Smooth muscle cell (in vitro differentiated cells): Measurements from ENCODE around the gene HMGA1. TPM values are rescaled to one million over a fixed set of nuclear protein-coding genes. Genes with fewer than 3 reads are reported as not detected.

Experiments used
- DNase-seq: peaks from one replicate; lab custom pipeline; 2025; ENCODE audit not compliant: unreplicated experiment; lab: John Stamatoyannopoulos, UW
- H2AFZ ChIP-seq: fragments of 200-600 bp; sonication (generic); 2 replicates; pipeline ENCODE4 v1.6.0; 2016; ENCODE audit warnings: antibody characterized with exemption, low read depth, mild to moderate bottlenecking
- H3F3A ChIP-seq: fragments of 200-600 bp; sonication (generic); 2 replicates; pipeline ENCODE4 v1.6.0; 2017; ENCODE audit warnings: antibody characterized with exemption, low read depth
- H3K27ac ChIP-seq: fragments of 200-600 bp; sonication (generic); 2 replicates; pipeline ENCODE4 v1.5.1; 2016; ENCODE audit warnings: low read depth, mild to moderate bottlenecking
- H3K27me3 ChIP-seq: fragments of 200-600 bp; sonication (generic); 2 replicates; pipeline ENCODE4 v1.6.1; 2016; ENCODE audit warnings: low read depth, mild to moderate bottlenecking
- H3K36me3 ChIP-seq: fragments of 200-600 bp; sonication (generic); 2 replicates; pipeline ENCODE4 v1.5.1; 2016; ENCODE audit warnings: low read depth
- H3K4me1 ChIP-seq: fragments of 200-600 bp; sonication (generic); 2 replicates; pipeline ENCODE4 v1.5.1; 2016; ENCODE audit warnings: low read depth
- H3K4me2 ChIP-seq: fragments of 200-600 bp; sonication (generic); 2 replicates; pipeline ENCODE4 v1.6.0; 2016; ENCODE audit warnings: mild to moderate bottlenecking
- H3K4me3 ChIP-seq: fragments of 200-600 bp; sonication (generic); 2 replicates; pipeline ENCODE4 v1.5.1; 2016; ENCODE audit warnings: mild to moderate bottlenecking
- H3K79me2 ChIP-seq: fragments of 200-600 bp; sonication (generic); 2 replicates; pipeline ENCODE4 v1.6.0; 2016; ENCODE audit warnings: low read depth, mild to moderate bottlenecking
- H3K9ac ChIP-seq: fragments of 200-600 bp; sonication (generic); 2 replicates; pipeline ENCODE4 v1.6.0; 2016; ENCODE audit warnings: low read depth
- H3K9me3 ChIP-seq: fragments of 200-600 bp; sonication (generic); replicated peaks from 2 replicates; pipeline ENCODE4 v1.5.1; 2016; ENCODE audit warnings: low read depth
- H4K20me1 ChIP-seq: fragments of 200-600 bp; sonication (generic); 2 replicates; pipeline ENCODE4 v1.6.0; 2016; ENCODE audit warnings: low read depth
- CTCF ChIP-seq: fragments of 200-600 bp; sonication (generic); IDR thresholded peaks from 2 replicates; pipeline ENCODE4 v1.5.1; 2017; ENCODE audit warnings: borderline replicate concordance, mild to moderate bottlenecking, antibody characterized with exemption; ENCODE audit not compliant: insufficient read depth, poor library complexity, severe bottlenecking
- whole genome bisulfite sequencing: methylation state at CpG from one replicate; pipeline ENCODE4 v1.1.7; 2016; ENCODE audit warnings: low lambda C conversion rate; 5-methylcytosine and 5-hydroxymethylcytosine counted together
- polyA plus RNA-seq: library from polyadenylated mRNA; unstranded; fragments of >200 nt; fragmentation: Nextera tagmentation; extraction: Ambion mirVana; gene quantifications from 2 replicates; pipeline ENCODE4 v1.2.1, GENCODE V29; 2016
- total RNA-seq: library from RNA; depleted of rRNA; stranded (reverse); fragments of >200 nt; gene quantifications from 2 replicates; pipeline ENCODE4 v1.2.3, GENCODE V29; 2014

The HMGA1 gene
- 35.2 and 41.8 TPM in 2 replicates for total RNA-seq
- polyA plus RNA-seq = 69.9 and 105 TPM in 2 replicates

GRCh38 chr6:34236443-34237315, at the start of gene HMGA1:
Gene HMGA1, plus strand, starts transcription at chr6:34236873. Its CDS starts 3,908 bp downstream, at chr6:34240781.
- peak within 1 kb of the TSS; percentile 77 for H3K27ac ChIP-seq
- peaks cover 7% of the 10 kb centered on the region for H3K79me2 ChIP-seq
- peak within 1 kb of the TSS; percentile 98 for H3K4me2 ChIP-seq
- H3K36me3 ChIP-seq = no peaks in the 10 kb centered on the region
- peak within 1 kb of the TSS; percentile 86 for H2AFZ ChIP-seq
- H3K9ac ChIP-seq = peak within 1 kb of the TSS; percentile 69
- peaks cover 22% of the 10 kb centered on the region for H3K4me1 ChIP-seq
- 1% methylated on average over 78 of the region's 91 CpGs for WGBS
- no peaks in the 10 kb centered on the region for H3K27me3 ChIP-seq
- H3K9me3 ChIP-seq = no peaks in the 10 kb centered on the region
- H3F3A ChIP-seq = peaks cover 15% of the 10 kb centered on the region
- peaks cover 19% of the 10 kb centered on the region for H4K20me1 ChIP-seq
- peak; percentile 72 for DNase-seq
- TF ChIP-seq CTCF = no peak
- H3K4me3 ChIP-seq = peak within 1 kb of the TSS; percentile 88

GRCh38 chr6:34189806-34190503, 46.7 kb upstream of the HMGA1 start:
- DNase-seq = no peak
- no peaks in the 10 kb centered on the region for H4K20me1 ChIP-seq
- H3K9me3 ChIP-seq = no peaks in the 10 kb centered on the region
- H3F3A ChIP-seq = no peaks in the 10 kb centered on the region
- TF ChIP-seq CTCF = no peak
- H3K36me3 ChIP-seq = no peaks in the 10 kb centered on the region
- no peaks in the 10 kb centered on the region for H3K27me3 ChIP-seq
- no peaks in the 10 kb centered on the region for H3K79me2 ChIP-seq
- 95% methylated on average over 12 of the region's 12 CpGs for WGBS
- H3K27ac ChIP-seq = no peak overlapping the region
- H3K9ac ChIP-seq = no peak overlapping the region
- H3K4me3 ChIP-seq = no peak overlapping the region
- H3K4me2 ChIP-seq = no peak overlapping the region
- no peaks in the 10 kb centered on the region for H3K4me1 ChIP-seq
- H2AFZ ChIP-seq = no peak overlapping the region

- Histone ChIP-seq H3F3A (no peaks in the 10 kb centered on the region), H3K36me3 (no peaks in the 10 kb centered on the region), H3K9ac (no peak overlapping the region), H2AFZ (no peak overlapping the region), H4K20me1 (no peaks in the 10 kb centered on the region), H3K27ac (no peak overlapping the region), H3K9me3 (no peaks in the 10 kb centered on the region), H3K4me3 (no peak overlapping the region), H3K4me2 (no peak overlapping the region), H3K4me1 (no peaks in the 10 kb centered on the region), H3K27me3 (no peaks in the 10 kb centered on the region), H3K79me2 (no peaks in the 10 kb centered on the region)
- no peak for TF ChIP-seq CTCF
- 89% methylated on average over 14 of the region's 14 CpGs for WGBS
- no peak for DNase-seq
Measured at GRCh38 chr6:34190504-34191122, 46.1 kb upstream of the HMGA1 start.
